ENCODE measurements around the gene TMEM115.

The TMEM115 gene

DNA sequence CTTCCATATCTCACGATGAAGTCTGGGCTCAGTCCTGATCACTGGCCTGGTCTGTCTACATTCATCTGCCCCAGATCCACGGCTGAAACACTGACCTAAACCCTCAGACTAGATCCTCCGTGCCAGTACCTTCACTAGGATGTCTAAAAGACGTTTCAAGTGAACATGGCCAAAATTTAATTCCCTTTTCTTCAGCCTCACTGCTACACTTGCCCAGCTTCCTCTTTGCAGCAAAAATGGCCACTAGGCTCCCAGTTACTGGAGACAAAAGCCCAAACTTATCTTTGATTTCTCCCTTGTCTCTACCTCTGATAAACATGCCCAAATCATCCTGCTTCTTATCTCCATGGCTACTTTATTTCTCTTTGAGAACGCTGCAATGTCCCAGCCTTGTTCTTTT lies 20.4 kb downstream of the TMEM115 start:
- DNase-seq: no peak

DNA sequence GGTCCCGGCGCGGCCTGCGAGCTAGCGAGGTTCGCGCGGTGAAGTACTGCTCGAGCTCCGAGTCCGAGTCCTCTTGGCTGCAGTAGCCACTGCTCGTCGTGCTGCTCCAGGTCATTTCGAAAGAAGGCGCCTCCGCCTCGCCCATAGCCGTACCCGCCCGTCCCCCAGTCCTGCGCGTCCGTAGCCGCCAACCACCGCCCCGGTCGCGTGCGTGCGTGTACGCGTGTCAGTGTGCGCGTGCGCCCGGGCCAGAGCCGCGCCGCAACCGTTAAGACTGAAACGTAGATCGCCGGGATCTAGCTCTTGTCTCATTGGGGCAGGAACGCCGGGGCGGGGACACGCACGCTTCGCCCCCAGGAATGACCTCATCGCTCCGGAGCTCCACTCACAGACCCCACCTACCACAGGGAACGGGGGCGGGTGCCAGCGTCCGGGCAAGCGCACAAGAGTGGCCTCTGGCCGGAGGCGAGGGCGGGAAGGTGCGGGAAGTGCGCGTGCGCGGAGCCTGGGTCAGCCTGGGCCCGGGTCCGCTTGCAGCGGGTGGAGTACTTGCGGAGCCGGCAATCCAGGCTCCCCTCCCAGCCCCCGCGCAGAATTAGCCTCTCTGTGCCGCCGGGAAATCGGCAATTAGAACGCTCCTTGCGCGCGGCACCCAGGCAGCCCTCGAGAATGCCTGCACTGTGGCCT lies 22.0 kb downstream of the TMEM115 start:
- H3K27me3 ChIP-seq (ENCODE audit: insufficient read depth, low read depth, severe bottlenecking): no peaks in the 10 kb centered on the region
- TF ChIP-seq, protein P1, sequence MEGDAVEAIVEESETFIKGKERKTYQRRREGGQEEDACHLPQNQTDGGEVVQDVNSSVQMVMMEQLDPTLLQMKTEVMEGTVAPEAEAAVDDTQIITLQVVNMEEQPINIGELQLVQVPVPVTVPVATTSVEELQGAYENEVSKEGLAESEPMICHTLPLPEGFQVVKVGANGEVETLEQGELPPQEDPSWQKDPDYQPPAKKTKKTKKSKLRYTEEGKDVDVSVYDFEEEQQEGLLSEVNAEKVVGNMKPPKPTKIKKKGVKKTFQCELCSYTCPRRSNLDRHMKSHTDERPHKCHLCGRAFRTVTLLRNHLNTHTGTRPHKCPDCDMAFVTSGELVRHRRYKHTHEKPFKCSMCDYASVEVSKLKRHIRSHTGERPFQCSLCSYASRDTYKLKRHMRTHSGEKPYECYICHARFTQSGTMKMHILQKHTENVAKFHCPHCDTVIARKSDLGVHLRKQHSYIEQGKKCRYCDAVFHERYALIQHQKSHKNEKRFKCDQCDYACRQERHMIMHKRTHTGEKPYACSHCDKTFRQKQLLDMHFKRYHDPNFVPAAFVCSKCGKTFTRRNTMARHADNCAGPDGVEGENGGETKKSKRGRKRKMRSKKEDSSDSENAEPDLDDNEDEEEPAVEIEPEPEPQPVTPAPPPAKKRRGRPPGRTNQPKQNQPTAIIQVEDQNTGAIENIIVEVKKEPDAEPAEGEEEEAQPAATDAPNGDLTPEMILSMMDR (IDR thresholded peaks at IDR 0.05; ENCODE audit: low read depth, low read length): no peak
- peaks cover 39% of the 10 kb centered on the region for H3K36me3 ChIP-seq
- no peaks in the 10 kb centered on the region for H3K9me3 ChIP-seq (ENCODE audit: severe bottlenecking)
- DNase-seq: peak; percentile 100
- peak overlapping the region; percentile 93 for H3K27ac ChIP-seq
- H3K4me3 ChIP-seq (ENCODE audit: low read depth, low read length): peak overlapping the region; percentile 79

More for the DNA sequence above, 20.4 kb downstream of the TMEM115 start:
- Histone ChIP-seq H3K9me3 (ENCODE audit: severe bottlenecking) (no peaks in the 10 kb centered on the region), H3K4me3 (ENCODE audit: low read depth, low read length) (no peak overlapping the region), H3K27ac (no peak overlapping the region; the same call in 1 of the 2 replicates), H3K27me3 (ENCODE audit: insufficient read depth, low read depth, severe bottlenecking) (no peaks in the 10 kb centered on the region), H3K36me3 (peaks cover 23% of the 10 kb centered on the region)
- TF ChIP-seq, protein P1 (IDR thresholded peaks at IDR 0.05; ENCODE audit: low read depth, low read length): no peak

DNA sequence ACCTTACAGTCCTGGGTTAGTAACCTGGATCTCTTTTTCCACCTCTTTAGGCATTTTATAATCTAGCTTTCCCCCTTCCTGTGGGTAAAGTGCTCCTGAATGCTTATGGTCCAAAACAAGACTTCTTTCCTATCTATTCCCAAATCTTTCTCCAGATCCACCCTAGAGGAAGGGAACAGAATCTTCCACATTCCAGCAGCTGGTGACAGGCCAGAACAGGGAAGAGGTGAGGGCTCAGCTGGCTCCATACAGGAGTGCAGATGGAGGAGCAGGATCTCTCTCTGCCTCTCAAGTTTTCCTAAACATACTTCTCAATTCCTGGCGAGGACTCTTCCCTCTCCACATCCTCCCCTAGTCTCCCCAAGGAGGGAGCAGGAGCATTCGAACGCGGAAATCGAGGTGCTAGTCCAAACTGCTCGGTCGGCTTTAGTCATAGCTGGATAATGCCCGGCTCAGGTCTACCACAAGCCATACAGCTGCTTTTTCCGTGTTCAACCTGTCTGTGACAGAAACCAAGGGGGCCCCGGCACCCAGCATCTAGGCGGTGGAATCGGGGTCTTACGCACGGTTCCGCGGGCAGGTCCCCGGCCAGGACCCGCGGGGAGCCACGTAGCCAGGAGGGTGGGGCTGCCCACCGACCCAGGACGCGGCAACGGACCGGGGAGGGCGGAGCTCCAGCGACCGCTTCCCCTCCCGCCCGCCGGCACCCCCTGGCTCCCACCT lies 22.7 kb downstream of the TMEM115 start:
- peak overlapping the region; percentile 93 for H3K27ac ChIP-seq
- no peak for DNase-seq
- H3K9me3 ChIP-seq (ENCODE audit: severe bottlenecking): no peaks in the 10 kb centered on the region
- peaks cover 46% of the 10 kb centered on the region for H3K36me3 ChIP-seq
- TF ChIP-seq, protein P1 (IDR thresholded peaks at IDR 0.05; ENCODE audit: low read depth, low read length): no peak
- no peaks in the 10 kb centered on the region for H3K27me3 ChIP-seq (ENCODE audit: insufficient read depth, low read depth, severe bottlenecking)
- H3K4me3 ChIP-seq (ENCODE audit: low read depth, low read length): peak overlapping the region; percentile 79

DNA sequence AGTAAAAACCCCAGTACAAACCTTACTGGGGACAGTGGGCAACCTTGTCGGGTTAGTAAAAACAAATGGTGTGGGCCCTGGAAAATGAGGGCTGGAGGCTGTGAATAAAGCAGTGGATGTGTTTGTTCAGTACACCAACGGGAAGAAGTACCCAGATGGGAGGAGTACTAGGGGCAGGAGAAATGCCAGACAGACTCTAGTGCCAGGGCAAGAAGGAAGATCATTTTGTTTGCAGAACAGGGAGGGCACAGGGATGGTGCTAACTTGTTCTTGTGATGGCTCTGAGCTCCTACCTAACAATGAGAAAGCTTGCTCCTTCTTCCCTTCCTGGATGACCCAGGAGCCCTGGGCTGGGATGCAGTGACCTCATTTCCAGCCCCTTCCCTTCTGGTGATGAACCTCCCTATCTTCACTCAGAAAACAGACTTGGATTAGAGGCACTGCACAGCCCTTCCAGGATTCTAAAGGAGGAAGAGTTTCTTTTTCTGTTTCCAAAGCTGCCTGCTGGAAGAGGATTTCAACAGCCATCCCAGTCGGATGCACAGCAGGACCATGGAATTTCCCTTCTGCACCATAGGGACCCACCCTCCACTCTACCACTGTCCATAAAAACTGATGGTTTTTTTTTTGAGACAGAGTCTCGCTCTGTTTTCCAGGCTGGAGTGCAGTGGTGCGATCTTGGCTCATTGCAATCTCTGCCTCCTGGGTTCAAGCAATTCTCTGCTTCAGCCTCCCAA lies 24.8 kb downstream of the TMEM115 start:
- Histone ChIP-seq H3K27ac (no peak overlapping the region), H3K9me3 (ENCODE audit: severe bottlenecking) (no peaks in the 10 kb centered on the region), H3K27me3 (ENCODE audit: insufficient read depth, low read depth, severe bottlenecking) (no peaks in the 10 kb centered on the region), H3K36me3 (peaks cover 67% of the 10 kb centered on the region), H3K4me3 (ENCODE audit: low read depth, low read length) (no peak overlapping the region)
- TF ChIP-seq, protein P1 (IDR thresholded peaks at IDR 0.05; ENCODE audit: low read depth, low read length): no peak
- DNase-seq: no peak

DNA sequence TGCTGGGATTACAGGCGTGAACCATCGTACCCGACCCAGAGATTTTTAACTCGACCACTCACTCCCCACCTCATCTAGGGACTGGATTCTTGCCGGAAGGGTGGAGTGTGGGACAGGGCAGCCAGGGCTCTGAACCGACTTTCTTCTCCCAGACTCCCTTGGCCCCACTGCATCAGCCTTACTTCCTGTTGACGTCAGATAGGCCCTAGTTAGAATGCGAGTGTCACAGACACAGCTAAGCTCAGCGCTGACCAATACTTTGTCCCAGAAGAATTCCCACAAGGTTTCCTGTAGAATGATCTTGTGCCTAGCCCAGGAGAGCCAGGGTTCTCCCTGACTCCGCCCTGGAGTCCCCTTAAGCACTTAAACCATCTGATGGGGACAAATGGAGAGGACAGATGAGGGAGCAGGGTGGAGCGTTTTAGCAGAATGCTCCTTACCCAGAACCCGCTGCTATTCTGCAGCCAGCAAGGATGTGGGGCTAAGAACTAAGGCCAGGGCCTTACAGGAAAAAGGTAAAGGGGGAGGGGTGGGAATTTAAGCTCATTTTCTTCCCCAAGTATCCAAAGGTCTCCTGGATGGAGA lies 25.5 kb downstream of the TMEM115 start:
- H3K27ac ChIP-seq: no peak overlapping the region
- TF ChIP-seq, protein P1 (IDR thresholded peaks at IDR 0.05; ENCODE audit: low read depth, low read length): no peak
- H3K27me3 ChIP-seq (ENCODE audit: insufficient read depth, low read depth, severe bottlenecking): no peaks in the 10 kb centered on the region
- no peak overlapping the region for H3K4me3 ChIP-seq (ENCODE audit: low read depth, low read length)
- no peak for DNase-seq
- H3K9me3 ChIP-seq (ENCODE audit: severe bottlenecking): no peaks in the 10 kb centered on the region
- peaks cover 71% of the 10 kb centered on the region for H3K36me3 ChIP-seq
